Neural progenitor cell (in vitro differentiated cells): ENCODE results near the gene FAM234B. TPM values are rescaled to one million over a fixed set of nuclear protein-coding genes. Genes with fewer than 3 reads are reported as not detected.

Source experiments
- DNase-seq: peaks from one replicate; pipeline ENCODE4 v3.0.0-alpha.2; 2016; ENCODE audit warnings: low spot score
- H2AFZ ChIP-seq: fragments of 200-600 bp; sonication (generic); replicated peaks from 2 replicates; pipeline ENCODE4 v1.6.1; 2016; ENCODE audit warnings: antibody characterized with exemption
- H3F3A ChIP-seq: fragments of 200-600 bp; sonication (generic); 2 replicates; pipeline ENCODE4 v1.6.1; 2016; ENCODE audit warnings: antibody characterized with exemption, low read depth
- H3K27ac ChIP-seq: fragments of 200-600 bp; sonication (generic); 2 replicates; pipeline ENCODE4 v1.5.1; 2016; ENCODE audit warnings: mild to moderate bottlenecking
- H3K27me3 ChIP-seq: fragments of 200-600 bp; sonication (generic); 2 replicates; pipeline ENCODE4 v1.6.1; 2016; ENCODE audit warnings: mild to moderate bottlenecking, moderate library complexity
- H3K36me3 ChIP-seq: fragments of 200-600 bp; sonication (generic); 2 replicates; pipeline ENCODE4 v1.5.1; 2016
- H3K4me1 ChIP-seq: fragments of 200-600 bp; sonication (generic); 2 replicates; pipeline ENCODE4 v1.6.1; 2016; ENCODE audit warnings: mixed run types
- H3K4me2 ChIP-seq: fragments of 200-600 bp; sonication (generic); 2 replicates; pipeline ENCODE4 v1.6.1; 2016
- H3K4me3 ChIP-seq: fragments of 200-600 bp; sonication (generic); 2 replicates; pipeline ENCODE4 v1.5.1; 2016
- H3K79me2 ChIP-seq: fragments of 200-600 bp; sonication (generic); 2 replicates; pipeline ENCODE4 v1.6.1; 2016; ENCODE audit warnings: low read depth
- H3K9ac ChIP-seq: fragments of 200-600 bp; sonication (generic); 2 replicates; pipeline ENCODE4 v1.6.1; 2016
- H3K9me3 ChIP-seq: fragments of 200-600 bp; sonication (generic); 2 replicates; pipeline ENCODE4 v1.5.1; 2016; ENCODE audit warnings: low read depth
- H4K20me1 ChIP-seq: fragments of 200-600 bp; sonication (generic); 2 replicates; pipeline ENCODE4 v1.6.1; 2016; ENCODE audit warnings: low read depth
- H3K27ac Mint-ChIP-seq: 3 replicates; pipeline ENCODE4 v1.8.0; 2021; ENCODE audit warnings: mixed read lengths
- H3K27me3 Mint-ChIP-seq: 2 replicates; pipeline ENCODE4 v1.8.0; 2022; ENCODE audit warnings: low read depth, mild to moderate bottlenecking, inconsistent platforms, moderate library complexity, mixed read lengths; ENCODE audit not compliant: insufficient read depth
- H3K36me3 Mint-ChIP-seq: 3 replicates; pipeline ENCODE4 v1.8.0; 2021; ENCODE audit warnings: mixed read lengths
- H3K4me1 Mint-ChIP-seq: 3 replicates; pipeline ENCODE4 v1.8.0; 2021; ENCODE audit warnings: mixed read lengths
- H3K4me3 Mint-ChIP-seq: 3 replicates; pipeline ENCODE4 v1.8.0; 2021; ENCODE audit warnings: mild to moderate bottlenecking, moderate library complexity, mixed read lengths
- H3K9me3 Mint-ChIP-seq: 3 replicates; pipeline ENCODE4 v1.8.0; 2020; ENCODE audit warnings: mixed read lengths
- CTCF ChIP-seq: fragments of 200-600 bp; sonication (generic); IDR thresholded peaks from 2 replicates; pipeline ENCODE4 v1.5.1; 2017; ENCODE audit warnings: antibody characterized with exemption, mild to moderate bottlenecking
- EZH2 ChIP-seq: fragments of 200-600 bp; sonication (generic); IDR thresholded peaks from 2 replicates; pipeline ENCODE4 v1.6.1; 2017; ENCODE audit warnings: antibody characterized with exemption, mild to moderate bottlenecking, moderate library complexity
- EZH2phosphoT487 ChIP-seq: fragments of 200-600 bp; sonication (generic); IDR thresholded peaks from 2 replicates; pipeline ENCODE4 v1.6.1; 2017; ENCODE audit warnings: antibody characterized with exemption
- total RNA-seq: library from RNA; depleted of rRNA; stranded (reverse); fragments of >200 nt; gene quantifications from 2 replicates; pipeline ENCODE4 v1.2.3, GENCODE V29; 2015; ENCODE audit warnings: low replicate concordance

FAM234B gene
- total RNA-seq, 1 donor from 2014 or later: 20.8 TPM

- peak overlapping the region; percentile 95 for H3K4me2 ChIP-seq
- H3K36me3 ChIP-seq: no peaks in the 10 kb centered on the region
- H4K20me1 ChIP-seq: no peaks in the 10 kb centered on the region
- H3F3A ChIP-seq: peaks cover 2% of the 10 kb centered on the region
- H3K27ac Mint-ChIP-seq: no peak overlapping the region
- no peak for TF ChIP-seq EZH2phosphoT487
- TF ChIP-seq CTCF: no peak
- no peak for TF ChIP-seq EZH2
- H3K4me1 ChIP-seq: peaks cover 12% of the 10 kb centered on the region
- no peaks in the 10 kb centered on the region for H3K9me3 ChIP-seq
- H3K27me3 Mint-ChIP-seq: no peaks in the 10 kb centered on the region
- H3K4me3 Mint-ChIP-seq: peak overlapping the region; percentile 94
- H3K36me3 Mint-ChIP-seq: peaks cover 4% of the 10 kb centered on the region
- H3K79me2 ChIP-seq: peaks cover 30% of the 10 kb centered on the region
- DNase-seq: no peak
- no peak overlapping the region for H3K9ac ChIP-seq
- no peaks in the 10 kb centered on the region for H3K9me3 Mint-ChIP-seq
- H3K27ac ChIP-seq: no peak overlapping the region
- peaks cover 14% of the 10 kb centered on the region for H3K4me1 Mint-ChIP-seq
- H3K4me3 ChIP-seq: peak overlapping the region; percentile 71
- H3K27me3 ChIP-seq: peaks cover 9% of the 10 kb centered on the region
- no peak overlapping the region for H2AFZ ChIP-seq
These were observed 1.6 kb downstream of the FAM234B start for GRCh38 chr12:13045816-13046215.

- H3K27me3 Mint-ChIP-seq: no peaks in the 10 kb centered on the region
- no peak for TF ChIP-seq EZH2
- no peak for TF ChIP-seq CTCF
- TF ChIP-seq EZH2phosphoT487: no peak
- peaks cover 4% of the 10 kb centered on the region for H3K36me3 Mint-ChIP-seq
- Histone ChIP-seq H3K27ac (no peak overlapping the region), H3K4me1 (peaks cover 12% of the 10 kb centered on the region), H2AFZ (no peak overlapping the region), H3K79me2 (peaks cover 39% of the 10 kb centered on the region), H3K36me3 (no peaks in the 10 kb centered on the region), H3K4me3 (no peak overlapping the region), H3K4me2 (no peak overlapping the region), H3K9me3 (no peaks in the 10 kb centered on the region), H3F3A (peaks cover 2% of the 10 kb centered on the region), H3K9ac (no peak overlapping the region), H4K20me1 (no peaks in the 10 kb centered on the region), H3K27me3 (peaks cover 9% of the 10 kb centered on the region)
- H3K4me3 Mint-ChIP-seq: no peak overlapping the region
- H3K27ac Mint-ChIP-seq: no peak overlapping the region
- H3K4me1 Mint-ChIP-seq: peaks cover 14% of the 10 kb centered on the region
- peaks cover 2% of the 10 kb centered on the region for H3K9me3 Mint-ChIP-seq
- no peak for DNase-seq
These were observed 2.8 kb downstream of the FAM234B start for GRCh38 chr12:13046964-13047363.

GRCh38 chr12:13049816-13050215, 5.6 kb downstream of the FAM234B start:
- Histone ChIP-seq H4K20me1 (no peaks in the 10 kb centered on the region), H3K4me3 (no peak overlapping the region), H3K4me1 (peaks cover 11% of the 10 kb centered on the region), H3K79me2 (peaks cover 52% of the 10 kb centered on the region), H3K27ac (no peak overlapping the region), H3K9ac (no peak overlapping the region), H3K36me3 (peaks cover 5% of the 10 kb centered on the region), H2AFZ (no peak overlapping the region), H3K9me3 (no peaks in the 10 kb centered on the region), H3K27me3 (no peaks in the 10 kb centered on the region), H3F3A (no peaks in the 10 kb centered on the region), H3K4me2 (peak overlapping the region; percentile 10)
- no peak for TF ChIP-seq EZH2phosphoT487
- TF ChIP-seq CTCF: no peak
- no peak for TF ChIP-seq EZH2
- no peak overlapping the region for H3K27ac Mint-ChIP-seq
- H3K36me3 Mint-ChIP-seq: peaks cover 12% of the 10 kb centered on the region
- peaks cover 16% of the 10 kb centered on the region for H3K4me1 Mint-ChIP-seq
- H3K9me3 Mint-ChIP-seq: peaks cover 17% of the 10 kb centered on the region
- DNase-seq: no peak
- no peaks in the 10 kb centered on the region for H3K27me3 Mint-ChIP-seq
- H3K4me3 Mint-ChIP-seq: no peak overlapping the region
